ENCODE data around the gene UBTF. TPM values are rescaled to one million over a fixed set of nuclear protein-coding genes. Genes with fewer than 3 reads are reported as not detected.

UBTF gene
- total and polyA plus RNA-seq, 2 of the 4 experiments (the other 2 are of a cell fraction) = 29.7 to 42.1 TPM

DNA sequence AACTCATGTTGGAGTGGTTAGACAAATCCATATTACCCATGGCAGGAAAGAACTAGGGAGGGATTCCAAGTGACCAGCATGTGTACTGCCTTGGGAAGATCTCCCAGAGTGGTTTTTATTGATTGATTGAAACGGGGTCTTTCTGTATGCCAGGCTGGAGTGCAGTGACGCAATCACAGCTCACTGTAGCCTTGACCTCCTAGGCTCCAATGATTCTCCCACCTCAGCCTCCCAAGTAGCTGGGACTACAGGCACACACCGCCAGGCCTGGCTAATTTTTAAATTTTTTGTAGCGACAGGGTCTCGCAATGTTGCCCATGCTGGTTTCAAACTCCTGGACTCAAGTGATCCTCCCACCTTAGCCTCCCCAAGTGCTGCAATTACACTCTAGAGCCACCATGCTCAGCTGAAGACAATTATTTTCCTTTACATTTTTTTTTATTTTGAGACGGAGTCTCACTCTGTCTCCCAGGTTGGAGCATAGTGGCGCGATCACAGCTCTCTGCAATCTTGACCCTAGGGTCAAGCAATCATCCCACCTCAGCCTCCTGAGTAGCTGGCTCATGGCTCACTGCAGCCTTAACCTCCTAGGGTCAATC, 35.2 kb downstream of the UBTF start:
- H3K4ac ChIP-seq (ENCODE audit: low read depth, low read length) = no peak overlapping the region
- no peak overlapping the region for H3K27ac ChIP-seq (ENCODE audit: insufficient read depth, low read length)
- no peak overlapping the region for H2BK120ac ChIP-seq (ENCODE audit: low read depth, low read length)
- no peak overlapping the region for H2AK5ac ChIP-seq (ENCODE audit: low read depth, low read length)
- no peak overlapping the region for H2BK5ac ChIP-seq (ENCODE audit: low read depth, low read length, poor library complexity, severe bottlenecking)
- no peak overlapping the region for H4K5ac ChIP-seq (ENCODE audit: low read depth, low read length)
- H2BK20ac ChIP-seq (ENCODE audit: low read depth, low read length) = no peak overlapping the region
- no peaks in the 10 kb centered on the region for H3K9me3 ChIP-seq (ENCODE audit: control insufficient read depth, insufficient read depth, low read length)
- peaks cover 2% of the 10 kb centered on the region; the same call in 1 of the 2 replicates for H3K4me1 ChIP-seq (ENCODE audit: control insufficient read depth, insufficient read depth, low read length)
- no peak overlapping the region for H3K4me2 ChIP-seq (ENCODE audit: low read depth, low read length)
- H3K14ac ChIP-seq (replicated peaks; ENCODE audit: low read depth, low read length) = no peak overlapping the region
- peak overlapping the region; percentile 43; the same call in 1 of the 2 replicates for H3K23ac ChIP-seq (ENCODE audit: low read depth, low read length)
- dilution Hi-C loops (cut with HindIII; ENCODE audit: low sequenced_read_pairs, unreplicated experiment) (no loop called here), intact Hi-C loops (cut with micrococcal nuclease) (no loop called here), in situ Hi-C loops (cut with MboI; ENCODE audit: low sequenced_read_pairs) (no loop called here)
- H3K27me3 ChIP-seq (ENCODE audit: control insufficient read depth, insufficient read depth, low read length) = no peaks in the 10 kb centered on the region
- 97% methylated on average over 3 of the region's 8 CpGs; no CpG with 5 or more reads in 1 of the 2 experiments for WGBS, 2 experiments (ENCODE audit: extremely low coverage in 2 of 2, insufficient read length in 1 of 2)
- CTCF ChIA-PET = interaction anchor here (2.2 kb wide), 1 partner anchor 16 kb away, joined by 7 read pairs; no protein-coding TSS in a partner anchor
- no peak overlapping the region for H2BK15ac ChIP-seq (ENCODE audit: low read depth, low read length)
- H2AFZ ChIP-seq (replicated peaks; ENCODE audit: low read length, poor library complexity) = no peak overlapping the region
- no TSS peak for BruUV-seq (replicated peaks)
- no peak overlapping the region for H4K91ac ChIP-seq (ENCODE audit: insufficient read depth, low read depth, low read length)
- no peak overlapping the region for H3K4me3 ChIP-seq (ENCODE audit: insufficient read depth, low read depth, low read length)
- POLR2A ChIA-PET (ENCODE audit: unreplicated experiment) = no interaction called here
- ATAC-seq (ENCODE audit: low read depth) (no peak), DNase-seq (no peak)
- no peak overlapping the region for H3K18ac ChIP-seq (ENCODE audit: low read depth, low read length)
- no peak overlapping the region for H3K56ac ChIP-seq (ENCODE audit: extremely low read depth, insufficient read depth, low read length)
- peaks cover 14% of the 10 kb centered on the region for H3K36me3 ChIP-seq (ENCODE audit: control insufficient read depth, insufficient read depth, low read length)
- no peak overlapping the region for H2AK9ac ChIP-seq (replicated peaks; ENCODE audit: low read depth, low read length, poor library complexity)
- H4K20me1 ChIP-seq (ENCODE audit: insufficient read depth, low read length) = peaks cover 7% of the 10 kb centered on the region
- no peak overlapping the region for H3K9ac ChIP-seq (ENCODE audit: low read depth, low read length)
- peaks cover 30 to 68% of the 10 kb centered on the region in 2 experiments for H3K79me1 ChIP-seq (ENCODE audit: low read depth in 1 of 2, low read length in 2 of 2)
- TF ChIP-seq SMC3 (IDR thresholded peaks at IDR 0.05; ENCODE audit: low read depth, low read length) (no peak), CEBPB (IDR thresholded peaks at IDR 0.05; ENCODE audit: low read depth, low read length) (peak; percentile 63)
- H4K8ac ChIP-seq (ENCODE audit: low read depth in 2 of 2, low read length in 2 of 2) = no peak overlapping the region
- 0 out of 2 replicates have a peak, but pooled peaks cover 4% of the 10 kb centered on the region for H3K9me1 ChIP-seq (ENCODE audit: insufficient read depth, low read length)

All from IMR-90 (cell line).